Endothelial cell of umbilical vein (primary cell): ENCODE measurements around the gene SRPK1. TPM values are rescaled to one million over a fixed set of nuclear protein-coding genes. Genes with fewer than 3 reads are reported as not detected.

Experiments
- BruUV-seq: library from RNA; stranded (reverse); fragments of 400-500 nt; replicated peaks from 2 replicates; lab custom pipeline; 2021; lab: Mats Ljungman, UMichigan
- CTCF ChIA-PET: fragments of 300-600, 350-600 bp; sonication (Branson Sonifier 250); formaldehyde crosslinking; loops from one replicate; lab custom pipeline; 2021; ENCODE audit warnings: antibody characterized with exemption, inconsistent platforms; lab: Charles Lee
- POLR2A ChIA-PET: fragments of 300-600, 350-600 bp; sonication (Branson Sonifier 250); formaldehyde crosslinking; loops from one replicate; lab custom pipeline; 2021; ENCODE audit warnings: antibody characterized with exemption, inconsistent platforms; lab: Charles Lee
- DNase-seq: peaks from one replicate; pipeline ENCODE4 v3.0.0-alpha.2; 2011; ENCODE audit warnings: low read depth, low spot score
- FAIRE-seq: peaks from 2 replicates; lab custom pipeline; 2011; peaks lifted over from hg19 to GRCh38; lab: Jason Lieb, UNC
- H2AFZ ChIP-seq: 2 replicates; pipeline ENCODE4 v1.6.0; 2012; ENCODE audit warnings: low read depth, low read length, control low read depth, inconsistent platforms
- H3K27ac ChIP-seq: 2 replicates; pipeline ENCODE4 v1.5.1; 2011; ENCODE audit warnings: low read depth, mild to moderate bottlenecking, control low read depth, low read length, moderate library complexity; ENCODE audit not compliant: insufficient read depth
- H3K27me3 ChIP-seq, 2 experiments: 2 replicates each; pipeline versions ENCODE4 v1.6.0 to v1.6.1; 2011; ENCODE audit warnings: low read length in 2 of 2, mixed read lengths in 1 of 2; ENCODE audit not compliant: control insufficient read depth in 2 of 2, insufficient read depth in 2 of 2
- H3K36me3 ChIP-seq, 2 experiments: 2 replicates in 1 of 2; 3 replicates in 1 of 2; pipeline ENCODE4 v1.5.1; 2011; ENCODE audit warnings: low read length in 2 of 2, mild to moderate bottlenecking in 1 of 2, moderate library complexity in 1 of 2; ENCODE audit not compliant: control insufficient read depth in 2 of 2, insufficient read depth in 2 of 2; ENCODE audit errors: extremely low read depth in 1 of 2
- H3K4me1 ChIP-seq: 3 replicates; pipeline ENCODE4 v1.5.1; 2011; ENCODE audit warnings: mild to moderate bottlenecking, low read length; ENCODE audit not compliant: control insufficient read depth, insufficient read depth; ENCODE audit errors: extremely low read depth
- H3K4me2 ChIP-seq: 2 replicates; pipeline ENCODE4 v1.6.1; 2011; ENCODE audit warnings: low read length, control low read depth, mixed read lengths; ENCODE audit not compliant: insufficient read depth
- H3K4me3 ChIP-seq, 3 experiments: fragments of 200-600 bp in 1 of 3; sonication (generic), shearing (Covaris generic) in 1 of 3; replicated peaks in 1 of 3; 2 replicates each; pipeline ENCODE4 v1.5.1; 2011 to 2016; ENCODE audit warnings: control low read depth in 3 of 3, low read length in 3 of 3, mild to moderate bottlenecking in 2 of 3, inconsistent platforms in 1 of 3, low read depth in 1 of 3, moderate library complexity in 1 of 3; ENCODE audit not compliant: insufficient read depth in 1 of 3
- H3K79me2 ChIP-seq: 2 replicates; pipeline ENCODE4 v1.6.0; 2012; ENCODE audit warnings: low read length, inconsistent platforms; ENCODE audit not compliant: control insufficient read depth, insufficient read depth
- H3K9ac ChIP-seq: replicated peaks from 2 replicates; pipeline ENCODE3; 2011; ENCODE audit warnings: low read length, control low read depth; ENCODE audit not compliant: insufficient read depth; ENCODE audit errors: extremely low read depth
- H3K9me1 ChIP-seq: replicated peaks from 3 replicates; pipeline ENCODE4 v1.6.0; 2011; ENCODE audit warnings: mild to moderate bottlenecking, low read length; ENCODE audit not compliant: control insufficient read depth, insufficient read depth; ENCODE audit errors: extremely low read depth
- H3K9me3 ChIP-seq: replicated peaks from 2 replicates; pipeline ENCODE4 v1.5.1; 2012; ENCODE audit warnings: low read length, inconsistent platforms; ENCODE audit not compliant: control insufficient read depth, insufficient read depth
- H4K20me1 ChIP-seq: replicated peaks from 2 replicates; pipeline ENCODE3; 2011; ENCODE audit warnings: mild to moderate bottlenecking, low read length; ENCODE audit not compliant: control insufficient read depth, insufficient read depth; ENCODE audit errors: extremely low read depth
- CTCF ChIP-seq, 2 donors: IDR thresholded peaks; 1 replicate in 1 of 2; 2 replicates in 1 of 2; pipeline ENCODE4 v1.5.1; 2011; ENCODE audit warnings: low read length in 2 of 2, mild to moderate bottlenecking in 2 of 2, moderate library complexity in 2 of 2, control low read depth in 1 of 2, inconsistent platforms in 1 of 2, low read depth in 1 of 2; ENCODE audit not compliant: insufficient read depth in 1 of 2; ENCODE audit errors: extremely low read depth in 1 of 2
- EZH2 ChIP-seq: IDR thresholded peaks from 2 replicates; pipeline ENCODE4 v1.6.1; 2012; ENCODE audit warnings: borderline replicate concordance, low read depth, mild to moderate bottlenecking, moderate library complexity, low read length, inconsistent platforms; ENCODE audit not compliant: severe bottlenecking
- FOS ChIP-seq: IDR thresholded peaks from 2 replicates; pipeline ENCODE4 v1.6.1; 2011; ENCODE audit warnings: mild to moderate bottlenecking, low read length, moderate library complexity, borderline replicate concordance; ENCODE audit not compliant: insufficient read depth
- GATA2 ChIP-seq: IDR thresholded peaks from 2 replicates; pipeline ENCODE4 v1.7.0; 2011; ENCODE audit warnings: low read depth, mild to moderate bottlenecking, moderate library complexity, mixed read lengths, low read length; ENCODE audit not compliant: insufficient read length, insufficient read depth
- JUN ChIP-seq: IDR thresholded peaks from 2 replicates; pipeline ENCODE4 v1.6.1; 2011; ENCODE audit warnings: borderline replicate concordance, low read depth; ENCODE audit not compliant: insufficient read length, insufficient read depth
- MAX ChIP-seq: IDR thresholded peaks from 2 replicates; pipeline ENCODE4 v1.6.1; 2011; ENCODE audit not compliant: insufficient read depth, insufficient read length
- MYC ChIP-seq: IDR thresholded peaks from one replicate; pipeline ENCODE4 v1.6.1; 2011; ENCODE audit warnings: mild to moderate bottlenecking, low read depth, low read length
- POLR2A ChIP-seq: IDR thresholded peaks from 2 replicates; pipeline ENCODE4 v1.6.1; 2012; ENCODE audit warnings: low read depth, mild to moderate bottlenecking, control low read depth, low read length
- POLR2AphosphoS5 ChIP-seq: IDR thresholded peaks from 2 replicates; pipeline ENCODE4 v1.6.1; 2012; ENCODE audit warnings: low read depth, mild to moderate bottlenecking, control low read depth, low read length, moderate library complexity; ENCODE audit not compliant: insufficient read depth
- dilution Hi-C: fragments of 300-500 bp; cut with MboI; formaldehyde crosslinking; loops from one replicate; pipeline ENCODE4 v1.15.0; 2019; ENCODE audit warnings: low sequenced_read_pairs; ENCODE audit not compliant: extremely low pct_ligation_motif_present
- intact Hi-C: fragments of 100-400 bp; cut with micrococcal nuclease; formaldehyde crosslinking; loops from one replicate; pipeline ENCODE4 v1.10.0; 2022
- polyA plus RNA-seq, 4 experiments: library from polyadenylated mRNA; depleted of rRNA in 3 of 4; stranded (reverse) in 3 of 4; unstranded in 1 of 4; fragments of >200 nt; gene quantifications; 2 replicates each; pipeline versions ENCODE4 v1.2.1 to v1.2.3, GENCODE V29; 2011 to 2012; ENCODE audit warnings: missing spikeins in 1 of 4
- total RNA-seq: library from RNA; stranded (reverse); gene quantifications from 2 replicates; pipeline ENCODE4 v1.2.3, GENCODE V29; 2021

The SRPK1 gene
- total and polyA plus RNA-seq, 2 donors (not counting 3 experiments of a cell fraction or from before 2014, with no cell fraction given), result 18.9 to 72.7 TPM

- POLR2A ChIA-PET, result no interaction called here
- H3K9me1 ChIP-seq, result no peaks in the 10 kb centered on the region
Measured at GRCh38 chr6:35898003-35898402, 22.9 kb downstream of the SRPK1 start.

More at GRCh38 chr6:35898003-35898402, 22.9 kb downstream of the SRPK1 start:
- Histone ChIP-seq H3K4me2 (no peak overlapping the region), H3K9ac (no peak overlapping the region), H3K4me1 (no peaks in the 10 kb centered on the region), H3K27ac (no peak overlapping the region), H3K4me3 (no peak overlapping the region), H3K27me3 (no peaks in the 10 kb centered on the region), H4K20me1 (no peaks in the 10 kb centered on the region), H3K9me3 (no peaks in the 10 kb centered on the region), H3K79me2 (peaks cover 88% of the 10 kb centered on the region), H2AFZ (no peak overlapping the region), H3K36me3 (no peaks in the 10 kb centered on the region)
- FAIRE-seq (no peak), DNase-seq (no peak)
- TF ChIP-seq GATA2, result no peak
- no peak for TF ChIP-seq FOS
- no peak for TF ChIP-seq EZH2
- TF ChIP-seq JUN, result no peak
- TF ChIP-seq POLR2A, result no peak
- no peak for TF ChIP-seq MAX
- no peak for TF ChIP-seq POLR2AphosphoS5
- no peak for TF ChIP-seq CTCF (IDR thresholded peaks at IDR 0.05; ENCODE audit: extremely low read depth in 1 of 2, insufficient read depth in 1 of 2, low read depth in 1 of 2, low read length in 2 of 2)
- no peak for TF ChIP-seq MYC
- CTCF ChIA-PET, result no interaction called here
- no TSS peak for BruUV-seq
- intact Hi-C loops (no loop called here), dilution Hi-C loops (no loop called here)
